HepG2 (cell line): ENCODE data around the gene TMPRSS7. TPM values are rescaled to one million over a fixed set of nuclear protein-coding genes. Genes with fewer than 3 reads are reported as not detected.

ENCODE experiments used
- ATAC-seq: fragments of 200-7000 bp; cut with Tn5 transposase; 3 replicates; pipeline ENCODE4 v1.9.1; 2020; ENCODE audit warnings: mild to moderate bottlenecking, moderate library complexity
- BruUV-seq: library from RNA; stranded (reverse); fragments of 400-500 nt; replicated peaks from 2 replicates; lab custom pipeline; 2021; lab: Mats Ljungman, UMichigan
- CTCF ChIA-PET: fragments of 300-600 bp; formaldehyde crosslinking; extraction: SDS; loops from one replicate; lab custom pipeline; 2021; ENCODE audit warnings: low total read pairs, inconsistent platforms, low intra/inter-chr PET ratio; lab: Yijun Ruan, JAX
- POLR2A ChIA-PET: fragments of 350-600 bp; sonication (Branson Sonifier 250); formaldehyde crosslinking; loops from one replicate; lab custom pipeline; 2020; ENCODE audit warnings: antibody characterized with exemption, inconsistent platforms; lab: Yijun Ruan, JAX
- DNase-seq: peaks from one replicate; pipeline ENCODE4 v3.0.0-alpha.2; 2015; ENCODE audit warnings: low spot score
- FAIRE-seq: peaks from 3 replicates; lab custom pipeline; 2011; peaks lifted over from hg19 to GRCh38; lab: Jason Lieb, UNC
- H2AFZ ChIP-seq: one replicate; pipeline ENCODE4 v1.6.1; 2011; ENCODE audit warnings: low read length, inconsistent platforms
- H3K27ac ChIP-seq: fragments of 300-600 bp; 3 replicates; pipeline ENCODE4 v1.8.0; 2011; ENCODE audit warnings: mixed run types, mild to moderate bottlenecking, mixed read lengths, low read length, inconsistent platforms; ENCODE audit not compliant: insufficient read depth; ENCODE audit errors: extremely low read length
- H3K27me3 ChIP-seq, 2 experiments: fragments of 200-600 bp in 1 of 2; 2 replicates in 1 of 2; 3 replicates in 1 of 2; pipeline versions ENCODE4 v1.6.0 to v1.8.0; 2011; ENCODE audit warnings: low read length in 2 of 2, mild to moderate bottlenecking in 2 of 2, moderate library complexity in 2 of 2, inconsistent platforms in 1 of 2; ENCODE audit not compliant: insufficient read depth in 2 of 2, control insufficient read depth in 1 of 2
- H3K36me3 ChIP-seq, 2 experiments: fragments of 200-600 bp in 1 of 2; replicated peaks in 1 of 2; 2 replicates in 1 of 2; 3 replicates in 1 of 2; pipeline versions ENCODE4 v1.5.1 to v1.8.0; 2011; ENCODE audit warnings: low read length in 2 of 2, inconsistent platforms in 1 of 2; ENCODE audit not compliant: insufficient read depth in 2 of 2, control insufficient read depth in 1 of 2
- H3K4me1 ChIP-seq: 2 replicates; pipeline ENCODE4 v1.5.1; 2012; ENCODE audit warnings: low read length, inconsistent platforms; ENCODE audit not compliant: insufficient read depth
- H3K4me2 ChIP-seq: 2 replicates; pipeline ENCODE4 v1.6.0; 2011; ENCODE audit warnings: low read depth, low read length, inconsistent platforms
- H3K4me3 ChIP-seq, 3 experiments: fragments of 200-600 bp in 1 of 3; sonication (generic), shearing (Covaris generic) in 1 of 3; replicated peaks in 1 of 3; 2 replicates each; pipeline ENCODE4 v1.5.1; 2011 to 2016; ENCODE audit warnings: low read length in 3 of 3, inconsistent platforms in 2 of 3, low read depth in 2 of 3, mild to moderate bottlenecking in 2 of 3, control low read depth in 1 of 3, mixed read lengths in 1 of 3; ENCODE audit not compliant: insufficient read depth in 1 of 3
- H3K79me2 ChIP-seq: one replicate; pipeline ENCODE4 v1.6.1; 2011; ENCODE audit warnings: low read length, inconsistent platforms; ENCODE audit not compliant: insufficient read depth
- H3K9ac ChIP-seq: 2 replicates; pipeline ENCODE4 v1.6.0; 2011; ENCODE audit warnings: mild to moderate bottlenecking, low read depth, low read length, inconsistent platforms; ENCODE audit not compliant: insufficient read depth
- H3K9me3 ChIP-seq: 2 replicates; pipeline ENCODE4 v1.5.1; 2012; ENCODE audit warnings: mild to moderate bottlenecking, low read length
- H4K20me1 ChIP-seq: 2 replicates; pipeline ENCODE4 v1.6.0; 2011; ENCODE audit warnings: inconsistent platforms, mild to moderate bottlenecking, low read length, moderate library complexity; ENCODE audit not compliant: insufficient read depth
- CTCF ChIP-seq: sonication (generic); formaldehyde crosslinking; IDR thresholded peaks from 2 replicates; pipeline ENCODE4 v1.5.0; 2020; ENCODE audit warnings: mild to moderate bottlenecking, missing genetic modification reagents, moderate library complexity
- KDM3A ChIP-seq: IDR thresholded peaks from 2 replicates; pipeline ENCODE4 v1.6.1; 2018; ENCODE audit warnings: low read depth, missing compliant biosample characterization
- MIXL1 ChIP-seq: IDR thresholded peaks from 2 replicates; pipeline ENCODE4 v1.6.1; 2016
- RAD21 ChIP-seq: fragments of 450-650 bp; formaldehyde crosslinking; IDR thresholded peaks from 2 replicates; pipeline ENCODE4 v1.5.0; 2020; ENCODE audit warnings: mild to moderate bottlenecking
- SAP130 ChIP-seq: IDR thresholded peaks from 2 replicates; pipeline ENCODE4 v1.6.1; 2016; ENCODE audit warnings: low read depth
- SMC3 ChIP-seq: IDR thresholded peaks from 2 replicates; pipeline ENCODE4 v1.6.1; 2011; ENCODE audit warnings: low read length, improper control_type of control experiment
- STAG1 ChIP-seq: sonication (generic); formaldehyde crosslinking; IDR thresholded peaks from 2 replicates; pipeline ENCODE4 v1.4.0; 2020; ENCODE audit warnings: missing genetic modification reagents
- TEAD3 ChIP-seq: optimal IDR thresholded peaks from 2 replicates; pipeline ENCODE3; 2016; ENCODE audit warnings: borderline replicate concordance
- ZNF513 ChIP-seq: sonication (generic); formaldehyde crosslinking; conservative IDR thresholded peaks from 2 replicates; pipeline ENCODE4 v1.5.0; 2020; ENCODE audit warnings: missing genetic modification reagents
- WGBS: methylation state at CpG from one replicate; pipeline ENCODE4 v1.1.6; 2017; ENCODE audit warnings: low lambda C conversion rate; 5-methylcytosine and 5-hydroxymethylcytosine counted together
- in situ Hi-C: cut with HindIII; loops from 2 replicates; pipeline ENCODE4 v1.10.0; 2017; ENCODE audit warnings: low pct_unique_long_range_greater_than_20kb; ENCODE audit not compliant: extremely low pct_ligation_motif_present
- intact Hi-C: fragments of 100-400 bp; cut with micrococcal nuclease; formaldehyde crosslinking; loops from one replicate; pipeline ENCODE4 v1.10.0; 2022; ENCODE audit not compliant: unreplicated experiment
- polyA plus RNA-seq, 8 experiments: library from polyadenylated mRNA; depleted of rRNA in 3 of 8; stranded (reverse) in 7 of 8; unstranded in 1 of 8; fragments of >200 nt; fragmentation: Illumina TruSeq in 4 of 8; extraction: Trizol in 4 of 8; gene quantifications; 2 replicates each; pipeline versions ENCODE4 v1.2.1 to v1.2.3, GENCODE V29; 2011 to 2016; ENCODE audit warnings: low read depth in 4 of 8, missing spikeins in 1 of 8, mixed read lengths in 1 of 8; ENCODE audit not compliant: insufficient read depth in 1 of 8
- total RNA-seq, 5 experiments: library from RNA; depleted of rRNA; stranded (reverse); fragments of >200 nt; fragmentation: Illumina TruSeq; extraction: Trizol; gene quantifications; 2 replicates each; pipeline ENCODE4 v1.2.3, GENCODE V29; 2016; ENCODE audit warnings: low read depth in 1 of 5
- TF ChIP-seq, protein P1 (sequence below): sonication (generic); formaldehyde crosslinking; IDR thresholded peaks from 2 replicates; pipeline ENCODE4 v1.5.1; 2020; ENCODE audit warnings: missing genetic modification reagents, mild to moderate bottlenecking, borderline replicate concordance
- TF ChIP-seq, protein P2 (sequence below): sonication (generic); IDR thresholded peaks from 2 replicates; pipeline ENCODE4 v1.6.1; 2016; ENCODE audit warnings: low read depth, borderline replicate concordance

Gene TMPRSS7
- total and polyA plus RNA-seq, 2 of the 13 experiments (the other 11 are each of a cell fraction or from before 2014, with no cell fraction given): not detected

- no peaks in the 10 kb centered on the region for H3K27me3 ChIP-seq
- WGBS: 47% methylated on average over 3 of the region's 3 CpGs
- H3K9me3 ChIP-seq: no peaks in the 10 kb centered on the region
- no peak overlapping the region for H3K9ac ChIP-seq
- BruUV-seq: no TSS peak
- H3K27ac ChIP-seq: no peak overlapping the region
- no peaks in the 10 kb centered on the region for H3K79me2 ChIP-seq
- peaks cover 6 to 28% of the 10 kb centered on the region in 2 experiments for H3K36me3 ChIP-seq
- no peak overlapping the region for H2AFZ ChIP-seq
- DNase-seq (peak; percentile 53), ATAC-seq (peak; percentile 96), FAIRE-seq (peak; percentile 66)
- no peak overlapping the region for H3K4me2 ChIP-seq
- no peak overlapping the region for H3K4me3 ChIP-seq
- no peaks in the 10 kb centered on the region for H3K4me1 ChIP-seq
- POLR2A ChIA-PET: interaction anchor here (1.3 to 2.6 kb wide), 2 partner anchors 10 to 24 kb away, joined by 6 to 21 read pairs; partner anchors contain the start of gene ABHD10
- CTCF ChIA-PET: interaction anchor here (1.2 to 2.5 kb wide), 2 partner anchors 24 to 55 kb away, joined by 7 to 28 read pairs; no protein-coding TSS in a partner anchor
- intact Hi-C loops (loop anchor here (1.0 kb wide), 2 partner anchors 24 to 54 kb away; no protein-coding TSS in a partner anchor), in situ Hi-C loops (no loop called here)
- TF ChIP-seq, protein P1, sequence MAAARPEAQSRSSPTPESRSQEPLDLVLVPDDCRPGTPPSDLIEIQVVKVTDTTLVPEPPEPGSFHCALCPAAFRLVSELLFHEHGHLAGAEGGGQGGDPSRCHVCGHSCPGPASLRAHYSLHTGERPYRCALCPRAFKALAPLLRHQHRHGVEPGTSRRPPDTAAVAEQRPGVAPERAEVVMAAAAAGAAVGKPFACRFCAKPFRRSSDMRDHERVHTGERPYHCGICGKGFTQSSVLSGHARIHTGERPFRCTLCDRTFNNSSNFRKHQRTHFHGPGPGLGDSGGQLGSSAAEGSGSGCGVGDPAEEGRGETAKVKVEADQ (CRISPR knock-in tag): no peak
- TF ChIP-seq CTCF (peak; percentile 72), KDM3A (no peak), RAD21 (CRISPR knock-in tag) (peak; percentile 20; the same call in 1 of the 2 replicates), ZNF513 (CRISPR knock-in tag) (no peak), TEAD3 (CRISPR knock-in tag) (peak; percentile 31), SAP130 (CRISPR knock-in tag) (0 out of 2 replicates have a peak, but pooled peaks have one; percentile 25), SMC3 (peak; percentile 58; the same call in 1 of the 2 replicates), MIXL1 (CRISPR knock-in tag) (peak; percentile 76; the same call in 1 of the 2 replicates), STAG1 (CRISPR knock-in tag) (peak; percentile 56)
- TF ChIP-seq, protein P2, sequence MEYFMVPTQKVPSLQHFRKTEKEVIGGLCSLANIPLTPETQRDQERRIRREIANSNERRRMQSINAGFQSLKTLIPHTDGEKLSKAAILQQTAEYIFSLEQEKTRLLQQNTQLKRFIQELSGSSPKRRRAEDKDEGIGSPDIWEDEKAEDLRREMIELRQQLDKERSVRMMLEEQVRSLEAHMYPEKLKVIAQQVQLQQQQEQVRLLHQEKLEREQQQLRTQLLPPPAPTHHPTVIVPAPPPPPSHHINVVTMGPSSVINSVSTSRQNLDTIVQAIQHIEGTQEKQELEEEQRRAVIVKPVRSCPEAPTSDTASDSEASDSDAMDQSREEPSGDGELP: peak; percentile 71; the same call in 1 of the 2 replicates
- H4K20me1 ChIP-seq: peaks cover 4% of the 10 kb centered on the region; the same call in 1 of the 2 replicates
Measured at GRCh38 chr3:111989061-111989678, 45.4 kb upstream of the TMPRSS7 start.
